ENCODE results near the gene ENPP3. TPM values are rescaled to one million over a fixed set of nuclear protein-coding genes. Genes with fewer than 3 reads are reported as not detected.

Gene ENPP3
- total RNA-seq, 1 experiment from 2014 or later = not detected

DNA sequence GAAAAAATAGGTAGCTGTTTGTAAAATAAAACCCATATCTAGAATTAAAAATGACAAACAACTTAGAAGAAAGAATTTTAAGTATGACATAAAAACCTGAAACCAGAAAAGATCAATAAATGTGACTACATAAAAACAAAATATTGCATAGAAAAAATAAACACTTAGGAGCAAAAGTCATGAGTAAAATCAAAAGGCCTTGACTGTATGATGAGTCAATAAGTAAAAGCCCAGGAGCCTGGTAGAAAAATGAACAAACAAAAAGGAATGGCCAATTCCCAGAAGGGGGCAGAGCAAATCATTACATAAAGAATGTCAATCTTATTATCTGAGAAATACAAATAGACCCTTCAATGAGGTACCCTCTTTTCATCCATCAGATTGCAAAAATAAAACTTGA, 150.0 kb downstream of the ENPP3 start:
- ChIA-PET POLR2A (interaction anchor here (1.1 kb wide), 1 partner anchor 14 kb away, joined by 3 read pairs; no protein-coding TSS in a partner anchor), CTCF (no interaction called here)
- Mint-ChIP-seq H3K4me3 (ENCODE audit: unreplicated experiment) (no peak overlapping the region), H3K27me3 (ENCODE audit: insufficient read depth, unreplicated experiment) (no peaks in the 10 kb centered on the region), H3K36me3 (ENCODE audit: insufficient read depth, unreplicated experiment) (no peaks in the 10 kb centered on the region), H3K4me1 (ENCODE audit: insufficient read depth, unreplicated experiment) (no peaks in the 10 kb centered on the region), H3K9me3 (ENCODE audit: unreplicated experiment) (no peaks in the 10 kb centered on the region), H3K27ac (ENCODE audit: low read depth, unreplicated experiment) (no peak overlapping the region)
- intact Hi-C loops (cut with micrococcal nuclease) = no loop called here
- TF ChIP-seq, protein P1, sequence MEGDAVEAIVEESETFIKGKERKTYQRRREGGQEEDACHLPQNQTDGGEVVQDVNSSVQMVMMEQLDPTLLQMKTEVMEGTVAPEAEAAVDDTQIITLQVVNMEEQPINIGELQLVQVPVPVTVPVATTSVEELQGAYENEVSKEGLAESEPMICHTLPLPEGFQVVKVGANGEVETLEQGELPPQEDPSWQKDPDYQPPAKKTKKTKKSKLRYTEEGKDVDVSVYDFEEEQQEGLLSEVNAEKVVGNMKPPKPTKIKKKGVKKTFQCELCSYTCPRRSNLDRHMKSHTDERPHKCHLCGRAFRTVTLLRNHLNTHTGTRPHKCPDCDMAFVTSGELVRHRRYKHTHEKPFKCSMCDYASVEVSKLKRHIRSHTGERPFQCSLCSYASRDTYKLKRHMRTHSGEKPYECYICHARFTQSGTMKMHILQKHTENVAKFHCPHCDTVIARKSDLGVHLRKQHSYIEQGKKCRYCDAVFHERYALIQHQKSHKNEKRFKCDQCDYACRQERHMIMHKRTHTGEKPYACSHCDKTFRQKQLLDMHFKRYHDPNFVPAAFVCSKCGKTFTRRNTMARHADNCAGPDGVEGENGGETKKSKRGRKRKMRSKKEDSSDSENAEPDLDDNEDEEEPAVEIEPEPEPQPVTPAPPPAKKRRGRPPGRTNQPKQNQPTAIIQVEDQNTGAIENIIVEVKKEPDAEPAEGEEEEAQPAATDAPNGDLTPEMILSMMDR (IDR thresholded peaks at IDR 0.05; ENCODE audit: unreplicated experiment) = no peak
- no TSS peak for BruUV-seq (replicated peaks)
- no peak for DNase-seq (ENCODE audit: unreplicated experiment)

DNA sequence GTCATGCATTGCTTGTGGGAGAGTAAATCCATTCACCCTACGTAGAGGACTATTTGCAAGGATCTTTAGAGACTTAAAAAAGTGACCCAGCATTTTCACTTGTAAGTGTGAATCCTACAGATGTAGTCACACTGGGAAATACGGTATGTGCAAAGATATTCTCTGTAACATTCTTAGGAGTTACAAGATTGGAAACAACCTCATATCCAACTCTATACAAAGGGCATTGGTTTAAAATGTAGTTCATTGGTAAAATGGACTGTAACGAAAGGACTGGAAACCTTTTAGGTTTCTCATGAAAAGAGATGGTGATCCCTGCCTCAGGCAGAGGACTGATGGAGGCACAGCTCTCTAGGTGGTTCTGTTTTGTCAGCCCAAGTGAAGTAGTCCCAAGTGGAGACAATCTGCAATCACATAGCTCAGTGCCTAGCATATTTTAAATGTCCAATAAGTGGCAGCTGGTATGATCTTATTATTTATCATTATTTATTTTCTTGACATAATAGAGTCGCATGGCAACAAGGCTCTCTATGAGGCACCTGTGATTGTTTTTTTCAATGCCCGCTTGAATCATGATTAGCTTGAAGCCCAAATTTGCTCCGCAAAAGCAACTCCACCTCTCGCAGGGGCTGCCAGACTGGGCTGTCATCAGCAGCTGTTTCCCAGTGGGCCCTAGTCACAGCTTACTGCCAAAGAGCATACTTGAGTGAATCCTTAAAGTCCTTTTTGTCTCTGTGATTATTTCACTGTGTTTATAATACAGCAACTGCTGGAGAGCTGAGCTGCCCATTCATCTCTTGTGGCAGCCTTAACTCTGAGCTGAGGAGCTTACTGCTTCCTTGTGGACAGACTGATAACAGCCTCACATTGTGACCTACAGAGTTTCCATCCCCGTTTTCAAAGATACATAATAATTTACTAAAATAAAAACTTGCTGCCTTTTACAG, 150.9 kb downstream of the ENPP3 start:
- no peak for DNase-seq (ENCODE audit: unreplicated experiment)
- H3K27me3 Mint-ChIP-seq (ENCODE audit: insufficient read depth, unreplicated experiment) = no peaks in the 10 kb centered on the region
- no peak overlapping the region for H3K27ac Mint-ChIP-seq (ENCODE audit: low read depth, unreplicated experiment)
- CTCF ChIA-PET = interaction anchor here (0.6 to 1.2 kb wide), 5 partner anchors 37 to 127 kb away, joined by 3 to 4 read pairs (median 3); no protein-coding TSS in a partner anchor
- H3K9me3 Mint-ChIP-seq (ENCODE audit: unreplicated experiment) = no peaks in the 10 kb centered on the region
- POLR2A ChIA-PET = no interaction called here
- TF ChIP-seq, protein P1 (IDR thresholded peaks at IDR 0.05; ENCODE audit: unreplicated experiment) = no peak
- intact Hi-C loops (cut with micrococcal nuclease) = no loop called here
- no peak overlapping the region for H3K4me3 Mint-ChIP-seq (ENCODE audit: unreplicated experiment)
- no peaks in the 10 kb centered on the region for H3K4me1 Mint-ChIP-seq (ENCODE audit: insufficient read depth, unreplicated experiment)
- BruUV-seq (replicated peaks) = no TSS peak
- H3K36me3 Mint-ChIP-seq (ENCODE audit: insufficient read depth, unreplicated experiment) = no peaks in the 10 kb centered on the region

DNA sequence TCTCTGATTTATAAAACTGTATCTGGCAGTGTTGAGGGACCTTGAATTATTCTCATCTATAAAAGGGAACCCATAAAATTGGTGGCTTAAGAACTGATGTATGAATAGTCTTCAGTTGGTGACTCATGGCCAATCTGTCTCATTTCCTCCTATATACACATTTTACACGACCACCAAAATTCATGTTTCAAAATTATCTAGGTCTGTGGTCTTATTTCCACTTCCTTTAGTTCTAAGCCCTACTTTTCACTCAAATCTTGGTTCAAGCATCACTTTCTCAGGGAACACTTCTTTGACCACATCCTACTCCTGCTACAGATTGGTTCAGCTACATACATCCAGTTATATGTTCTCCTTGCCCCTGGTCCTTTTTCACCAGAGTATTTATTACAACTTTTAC, 152.1 kb downstream of the ENPP3 start:
- Mint-ChIP-seq H3K27ac (ENCODE audit: low read depth, unreplicated experiment) (no peak overlapping the region), H3K9me3 (ENCODE audit: unreplicated experiment) (no peaks in the 10 kb centered on the region), H3K27me3 (ENCODE audit: insufficient read depth, unreplicated experiment) (no peaks in the 10 kb centered on the region), H3K4me3 (ENCODE audit: unreplicated experiment) (no peak overlapping the region), H3K4me1 (ENCODE audit: insufficient read depth, unreplicated experiment) (no peaks in the 10 kb centered on the region), H3K36me3 (ENCODE audit: insufficient read depth, unreplicated experiment) (no peaks in the 10 kb centered on the region)
- ChIA-PET CTCF (interaction anchor here (0.6 to 1.0 kb wide), 2 partner anchors 36 to 121 kb away, joined by 3 read pairs; no protein-coding TSS in a partner anchor), POLR2A (no interaction called here)
- BruUV-seq (replicated peaks) = no TSS peak
- intact Hi-C loops (cut with micrococcal nuclease) = no loop called here
- no peak for DNase-seq (ENCODE audit: unreplicated experiment)
- TF ChIP-seq, protein P1 (IDR thresholded peaks at IDR 0.05; ENCODE audit: unreplicated experiment) = no peak

DNA sequence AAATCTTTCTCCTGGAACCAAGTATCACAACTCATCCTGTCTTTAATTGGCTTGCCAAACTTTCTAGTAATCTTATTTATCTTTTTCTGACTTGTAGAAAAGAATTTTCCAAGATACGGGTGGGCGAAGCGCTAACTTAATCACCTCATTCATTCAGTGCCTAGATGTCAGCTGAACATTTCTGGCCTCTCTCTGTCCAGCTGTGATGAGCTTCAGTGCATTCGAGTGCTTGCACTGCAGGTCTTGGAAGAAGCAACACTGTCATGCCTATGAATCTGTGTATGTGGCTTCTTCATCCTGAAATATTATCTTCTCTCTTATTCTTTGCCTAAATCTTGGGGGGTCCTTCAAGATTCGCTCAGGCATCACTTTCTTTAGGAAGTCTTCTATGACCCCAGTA, 154.4 kb downstream of the ENPP3 start:
- H3K36me3 Mint-ChIP-seq (ENCODE audit: insufficient read depth, unreplicated experiment) = no peaks in the 10 kb centered on the region
- H3K4me3 Mint-ChIP-seq (ENCODE audit: unreplicated experiment) = no peak overlapping the region
- no peak overlapping the region for H3K27ac Mint-ChIP-seq (ENCODE audit: low read depth, unreplicated experiment)
- no TSS peak for BruUV-seq (replicated peaks)
- no peaks in the 10 kb centered on the region for H3K27me3 Mint-ChIP-seq (ENCODE audit: insufficient read depth, unreplicated experiment)
- no peaks in the 10 kb centered on the region for H3K9me3 Mint-ChIP-seq (ENCODE audit: unreplicated experiment)
- ChIA-PET CTCF (interaction anchor here (0.5 to 1.9 kb wide), 3 partner anchors 22 to 507 kb away, joined by 3 to 5 read pairs (median 4); no protein-coding TSS in a partner anchor), POLR2A (no interaction called here)
- TF ChIP-seq, protein P1 (IDR thresholded peaks at IDR 0.05; ENCODE audit: unreplicated experiment) = no peak
- no peak for DNase-seq (ENCODE audit: unreplicated experiment)
- intact Hi-C loops (cut with micrococcal nuclease) = no loop called here
- no peaks in the 10 kb centered on the region for H3K4me1 Mint-ChIP-seq (ENCODE audit: insufficient read depth, unreplicated experiment)
